NCI-H526 (cell line): ENCODE data around the gene SNCAIP.
A peak's percentile ranks its signal among the peaks of the same experiment; 100 is the strongest.

Experiments
- DNase-seq, 2 experiments: peaks; one replicate each; lab custom pipeline; 2025; lab: John Stamatoyannopoulos, UW

Gene SNCAIP

DNA sequence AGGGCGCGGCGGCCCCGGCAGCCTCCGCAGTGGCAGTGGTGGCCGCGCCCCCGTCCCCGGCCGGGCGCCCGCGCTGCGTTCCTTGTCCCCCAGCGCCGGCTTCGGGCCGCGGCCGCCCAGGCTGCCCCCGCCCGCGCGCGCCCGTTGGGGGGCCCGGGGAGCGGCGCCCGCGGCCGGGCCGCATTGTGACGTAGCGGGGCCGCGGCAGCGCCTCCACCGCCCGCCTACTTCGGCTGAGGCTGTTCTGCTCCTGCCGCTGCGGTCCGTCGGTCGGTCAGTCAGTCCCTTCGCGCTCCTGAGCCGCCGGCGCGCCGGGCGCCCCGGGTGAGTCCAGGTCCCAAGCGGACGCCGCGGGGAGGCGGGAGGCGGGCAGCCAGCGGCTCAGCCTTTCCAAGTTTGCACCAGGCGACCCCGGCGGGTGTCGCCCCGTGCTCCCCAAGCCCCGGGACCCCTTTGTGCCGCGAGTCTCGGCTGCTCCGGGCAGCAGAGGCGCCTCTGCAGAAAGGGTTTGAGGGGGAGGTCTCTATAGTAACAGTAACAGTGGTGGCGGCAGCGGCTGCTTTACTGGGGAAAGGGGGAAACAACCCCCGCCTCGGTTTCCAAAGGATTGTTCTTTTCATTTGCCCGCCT lies at the start of gene SNCAIP:
Gene SNCAIP, plus strand, starts transcription at position 277 of the 630 bp plus-strand sequence. CDS start 78,898 bp downstream, outside the sequence.
- peak in 1 of 2 experiments; percentile 62 for DNase-seq

DNA sequence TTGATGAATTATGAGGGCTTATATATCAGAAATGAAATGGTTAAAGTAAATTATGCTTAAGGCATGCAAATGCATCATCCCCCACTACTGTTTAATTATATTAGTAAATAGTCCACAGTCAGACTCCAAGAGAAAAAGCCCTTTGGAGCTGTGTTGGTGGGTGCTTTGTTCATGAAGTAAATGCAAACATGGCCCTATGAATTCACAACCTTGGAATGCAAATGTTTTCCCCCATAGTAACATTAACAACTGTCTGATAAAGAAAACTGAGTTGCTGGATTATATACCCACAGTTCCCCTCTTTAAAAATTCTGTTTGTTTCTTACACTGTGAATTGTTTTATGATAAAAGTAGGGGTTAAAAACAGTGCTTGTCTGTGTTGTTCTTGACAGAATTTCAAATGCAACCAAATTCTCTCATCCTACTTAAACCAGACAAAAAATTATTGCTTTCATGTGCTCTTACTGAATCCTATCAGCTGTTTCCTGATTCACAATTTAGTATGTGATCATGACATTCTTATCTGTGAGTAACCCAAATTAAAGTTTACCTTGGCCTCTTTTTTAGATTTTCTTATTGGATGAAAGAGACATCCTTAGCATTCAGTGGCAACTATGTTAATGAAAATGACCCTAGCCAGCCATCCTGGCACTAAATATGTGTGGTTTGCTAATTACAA lies 48.5 kb upstream of the SNCAIP start:
- peak; percentile 73 to 77 for DNase-seq

DNA sequence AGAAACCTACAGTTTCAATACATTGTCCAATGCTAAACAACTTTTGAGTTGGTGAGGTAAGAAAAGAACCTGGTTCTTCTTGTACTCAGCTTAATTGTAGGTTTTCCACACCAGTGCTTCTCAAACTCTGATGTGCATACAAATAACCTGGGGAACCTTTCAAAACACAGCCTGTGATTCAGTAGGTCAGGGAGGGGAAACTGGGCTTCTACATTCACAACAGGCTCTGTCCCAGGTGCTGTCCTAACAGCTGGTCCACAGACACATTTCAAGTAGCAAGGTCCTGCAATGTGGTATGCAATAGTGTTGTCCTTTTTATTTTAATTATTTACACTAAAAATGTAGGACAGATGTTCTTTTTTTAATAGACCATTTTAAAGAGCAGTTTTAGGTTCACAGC lies 47.4 kb upstream of the SNCAIP start:
- peak in 1 of 2 experiments; percentile 41 for DNase-seq

DNA sequence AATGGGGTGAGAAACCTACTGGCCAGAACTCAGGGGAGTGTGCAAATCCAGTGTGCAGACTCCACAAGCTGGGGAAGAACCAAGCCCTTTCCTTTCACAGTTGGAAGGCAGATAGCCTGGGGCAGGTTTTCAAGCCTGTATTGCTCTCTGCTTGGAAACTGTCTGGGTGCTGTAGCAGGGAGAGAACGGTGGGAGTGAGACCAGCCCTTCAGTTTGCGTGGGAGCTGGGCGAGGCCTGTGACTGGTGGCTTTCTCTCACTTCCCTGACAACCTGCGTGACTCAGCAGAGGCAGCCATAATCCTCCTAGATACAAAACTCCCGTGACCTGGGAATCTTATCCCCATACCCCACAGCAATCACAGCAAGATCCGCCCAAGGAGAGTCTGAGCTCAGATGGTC lies 44.9 kb upstream of the SNCAIP start:
- peak in 1 of 2 experiments; percentile 34 for DNase-seq

DNA sequence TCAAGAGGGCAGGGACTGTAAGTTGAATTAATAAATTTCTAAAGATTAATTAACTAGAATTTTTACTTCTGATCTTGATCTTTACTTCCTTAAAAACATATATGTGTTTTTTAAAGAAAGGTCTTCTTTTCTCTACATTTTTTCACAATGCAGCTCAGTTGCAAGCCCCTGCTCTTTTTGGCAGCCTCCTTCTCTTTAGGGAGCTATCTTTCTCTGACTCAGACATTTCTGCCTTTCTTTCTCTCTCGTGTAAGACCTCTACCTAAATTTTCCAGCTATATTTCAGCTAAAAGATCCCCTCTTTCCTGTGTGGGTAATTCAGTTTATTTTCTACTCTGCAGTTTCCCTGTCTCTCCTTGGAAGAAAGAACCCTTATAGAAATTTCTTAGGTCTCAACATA lies 38.3 kb upstream of the SNCAIP start:
- DNase-seq = no peak

DNA sequence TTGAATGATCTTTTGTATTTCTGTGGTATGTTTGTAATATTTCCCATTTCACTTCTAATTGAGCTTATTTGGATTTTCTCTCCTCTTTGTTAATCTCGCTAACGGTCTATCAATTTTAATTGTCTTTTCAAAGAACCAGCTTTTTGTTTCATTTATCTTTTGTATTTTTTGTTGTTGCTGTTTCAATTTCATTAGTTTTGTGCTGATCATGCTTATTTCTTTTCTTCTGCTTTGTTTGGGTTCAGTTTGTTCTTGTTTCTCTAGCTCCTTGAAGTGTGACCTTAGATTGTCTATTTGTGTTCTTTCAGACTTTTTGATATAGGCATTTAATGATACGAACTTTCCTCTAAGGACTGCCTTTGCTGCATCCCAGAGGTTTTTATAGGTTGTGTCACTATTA lies 28.4 kb upstream of the SNCAIP start:
- no peak for DNase-seq

DNA sequence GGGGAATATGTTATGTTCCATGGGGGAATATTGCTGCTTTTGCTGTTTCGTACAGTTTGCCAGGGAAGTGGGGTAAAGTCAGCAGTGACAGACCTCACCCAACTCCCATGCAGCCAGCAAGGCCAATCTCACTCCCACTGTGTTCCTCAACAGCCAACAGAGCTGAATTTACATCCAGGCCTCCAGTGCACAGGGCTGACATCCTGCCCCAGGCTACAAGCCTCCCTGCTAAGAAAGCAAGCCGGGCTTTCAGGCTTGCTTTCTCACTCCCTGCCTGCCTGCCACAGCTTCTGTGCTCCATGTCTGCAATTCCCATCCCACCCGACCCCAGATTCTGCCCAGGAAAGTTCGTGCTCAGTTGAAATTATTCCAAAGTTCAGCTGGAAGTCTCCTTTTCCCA lies 25.5 kb upstream of the SNCAIP start:
- no peak for DNase-seq

DNA sequence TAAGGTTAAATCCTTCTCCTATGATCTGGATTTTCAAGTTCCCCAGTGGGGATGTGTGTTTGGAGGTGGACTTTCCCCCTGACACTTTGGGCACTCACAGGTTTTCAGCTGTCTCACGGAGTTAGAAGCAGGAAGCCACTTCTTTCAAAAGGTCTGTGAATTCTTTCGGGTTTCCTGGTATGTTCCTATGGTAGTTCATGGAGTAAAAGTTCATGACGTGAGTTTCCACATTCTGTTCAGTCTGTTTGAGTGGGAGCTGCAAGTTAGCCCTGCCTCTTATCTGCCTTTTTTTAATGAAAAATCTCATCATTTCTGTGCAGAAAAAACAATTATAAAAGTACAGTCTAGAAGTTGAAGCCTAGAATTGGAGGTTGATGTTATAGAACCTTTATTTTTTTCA lies 24.9 kb upstream of the SNCAIP start:
- DNase-seq = no peak

DNA sequence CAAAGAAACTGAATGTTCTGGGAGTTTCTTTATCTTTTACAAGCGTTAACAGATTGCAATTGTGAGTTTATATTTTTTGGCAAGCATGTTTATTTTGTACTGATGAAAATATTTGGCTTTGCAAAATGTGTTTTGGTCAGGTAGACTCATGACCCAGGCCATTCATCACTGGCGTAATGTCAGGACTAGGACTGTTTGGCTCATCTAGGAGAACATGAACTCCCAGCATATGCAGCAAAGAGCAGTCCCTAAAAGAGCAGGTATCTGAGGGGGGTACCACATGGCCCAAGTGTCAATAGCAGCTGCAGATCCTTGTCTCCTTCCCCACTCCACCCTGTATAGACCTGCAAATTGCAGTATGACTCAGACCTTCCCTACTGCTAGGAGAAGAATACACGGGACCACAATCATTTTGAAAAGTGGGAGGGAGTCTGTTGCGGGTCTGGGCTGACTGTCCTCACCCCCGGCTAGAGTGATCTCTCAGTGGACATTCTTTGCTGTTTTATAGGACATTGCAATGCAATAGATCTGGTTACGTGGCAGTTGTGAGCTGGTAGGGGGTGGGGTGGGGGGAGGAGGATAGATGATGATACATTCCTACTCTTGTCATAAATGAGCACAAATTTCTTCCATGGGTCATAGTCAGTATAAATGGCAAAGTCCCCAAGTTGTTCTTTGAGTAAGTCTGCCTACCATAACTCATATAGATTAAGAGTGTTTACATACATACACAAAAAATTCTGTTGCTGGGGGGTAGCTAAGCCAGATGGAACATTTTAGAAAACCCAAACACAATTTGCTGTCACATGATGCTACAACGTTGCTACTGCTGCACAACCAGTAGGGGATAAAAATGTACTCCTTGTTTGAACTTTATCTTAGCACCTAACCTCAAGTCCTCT lies 20.8 kb upstream of the SNCAIP start:
- no peak for DNase-seq

DNA sequence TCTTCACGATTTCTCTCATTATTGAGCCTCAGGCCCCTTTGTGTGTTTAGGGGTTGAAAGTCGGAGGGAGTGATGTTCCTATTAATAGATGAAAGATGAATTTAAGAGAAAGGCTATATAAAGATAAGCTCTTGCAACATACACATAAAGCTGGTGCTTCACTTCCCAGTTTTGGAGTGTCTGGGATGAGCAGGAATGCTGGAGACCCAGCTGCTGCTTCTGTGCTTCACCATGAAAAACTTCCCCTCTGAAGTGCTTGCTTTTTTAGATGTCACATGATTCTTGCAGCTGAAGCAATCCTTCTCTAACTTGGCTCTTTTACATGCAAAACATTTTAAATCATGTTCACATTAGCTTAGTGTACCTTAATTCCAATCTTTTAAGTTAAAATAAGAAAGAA lies 19.7 kb upstream of the SNCAIP start:
- no peak for DNase-seq

DNA sequence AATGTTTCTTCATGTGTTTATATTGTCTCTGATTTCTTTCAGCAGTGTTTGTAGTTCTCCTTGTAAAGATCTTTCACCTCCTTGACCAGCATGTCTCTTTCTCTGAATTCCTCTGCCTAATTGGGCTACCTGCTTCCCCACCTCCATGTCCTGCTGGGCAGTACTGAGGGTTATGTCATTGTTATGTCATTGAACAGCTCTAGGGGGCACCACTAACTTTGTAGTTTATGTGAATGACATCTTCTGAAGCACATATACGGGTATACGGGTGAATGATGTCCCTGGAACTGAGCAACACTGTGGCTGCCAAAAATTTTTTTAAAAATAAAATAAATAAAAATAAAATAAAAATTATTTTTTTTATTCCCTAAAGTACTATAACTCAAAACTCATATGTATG lies 16.9 kb upstream of the SNCAIP start:
- DNase-seq = peak in 1 of 2 experiments; percentile 8

DNA sequence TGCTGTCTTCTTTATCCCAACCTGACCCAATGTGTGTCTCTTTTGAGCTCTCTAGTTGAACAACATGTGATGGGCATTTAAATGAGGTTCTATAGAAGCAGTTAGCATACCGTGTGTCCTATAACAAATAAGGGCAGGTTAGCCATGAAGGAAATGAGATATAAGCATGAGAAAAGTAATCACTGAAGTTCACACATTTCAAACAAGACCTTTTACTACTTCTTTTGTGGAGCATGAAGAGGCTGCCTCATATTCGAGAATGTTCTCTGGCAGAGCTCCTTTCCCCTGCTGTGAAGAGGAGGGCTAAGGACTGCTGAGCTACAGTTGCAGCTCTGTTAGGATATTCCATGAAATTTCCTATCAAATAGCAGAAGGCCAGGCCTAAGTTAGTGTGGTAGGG lies 15.2 kb upstream of the SNCAIP start:
- DNase-seq = no peak

DNA sequence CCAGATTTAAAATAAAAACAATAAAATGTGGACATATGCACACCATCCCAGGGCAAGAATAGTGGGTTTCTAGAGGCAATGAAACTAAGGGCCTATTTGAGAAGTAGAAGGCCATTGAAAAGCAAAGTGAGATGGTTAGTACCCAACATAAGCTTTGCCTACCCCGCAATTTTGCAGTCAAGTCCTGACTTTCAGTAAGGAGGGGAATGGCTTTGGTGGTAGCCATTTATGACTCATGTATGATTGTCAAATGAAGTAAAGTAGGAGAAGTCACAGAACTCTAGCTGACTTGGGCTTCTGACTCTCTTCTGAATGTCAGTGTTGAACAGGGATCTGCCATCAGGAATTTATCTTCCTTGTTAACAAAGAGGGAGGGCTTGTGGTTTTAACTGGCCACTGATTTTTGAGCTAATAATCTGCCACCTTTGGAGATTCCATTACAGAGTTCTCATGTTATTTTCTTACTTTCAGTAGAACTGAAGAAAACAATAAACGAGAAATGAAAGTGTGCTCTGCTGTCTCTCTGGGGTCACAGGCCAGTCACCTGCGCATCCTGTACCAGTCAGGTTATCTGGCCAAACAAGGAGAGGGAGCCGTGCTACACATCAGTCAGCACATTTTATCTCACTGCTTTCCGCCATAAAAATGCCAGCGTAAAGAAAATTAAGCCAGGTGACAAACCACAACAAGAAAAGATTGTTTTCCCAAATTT lies 14.3 kb upstream of the SNCAIP start:
- no peak for DNase-seq

DNA sequence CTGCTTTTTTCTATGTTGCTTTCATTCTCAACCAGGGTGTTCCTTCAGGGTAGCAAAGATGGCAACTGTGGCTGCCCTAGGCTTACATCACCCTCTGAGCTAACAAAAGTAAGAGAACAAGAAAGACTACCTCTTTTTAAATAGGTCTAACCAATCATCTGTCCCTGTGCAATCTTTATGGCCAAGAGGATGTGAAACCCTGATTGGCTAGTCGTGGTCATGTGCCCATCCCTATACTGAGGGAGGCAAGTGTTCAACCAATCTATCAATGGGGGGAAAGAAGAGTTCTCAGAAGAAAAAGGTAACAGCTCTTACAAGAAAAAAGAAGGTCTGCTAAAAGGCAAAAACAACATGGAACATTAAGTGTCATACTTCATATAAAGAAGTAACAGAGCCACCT lies 11.7 kb upstream of the SNCAIP start:
- DNase-seq = no peak

DNA sequence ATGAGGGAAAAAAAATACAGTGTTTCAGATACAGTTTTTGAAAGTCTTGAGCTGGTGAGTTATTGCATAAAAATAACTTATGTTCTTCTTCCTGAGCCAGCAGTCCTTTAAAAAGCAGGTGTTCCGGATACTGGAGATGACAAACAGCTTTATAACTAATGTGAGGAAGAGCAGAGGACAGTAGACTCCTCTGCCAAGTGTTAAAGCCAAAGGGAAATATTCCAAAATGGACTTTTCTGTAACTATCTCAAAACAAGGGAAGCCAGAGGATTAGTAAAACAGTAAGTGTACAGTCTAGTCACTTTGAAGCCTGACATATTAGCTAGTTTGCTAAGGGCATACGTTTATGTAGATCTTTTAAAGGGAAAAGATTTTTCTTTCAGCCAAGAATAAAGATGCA lies 11.0 kb upstream of the SNCAIP start:
- DNase-seq = no peak

DNA sequence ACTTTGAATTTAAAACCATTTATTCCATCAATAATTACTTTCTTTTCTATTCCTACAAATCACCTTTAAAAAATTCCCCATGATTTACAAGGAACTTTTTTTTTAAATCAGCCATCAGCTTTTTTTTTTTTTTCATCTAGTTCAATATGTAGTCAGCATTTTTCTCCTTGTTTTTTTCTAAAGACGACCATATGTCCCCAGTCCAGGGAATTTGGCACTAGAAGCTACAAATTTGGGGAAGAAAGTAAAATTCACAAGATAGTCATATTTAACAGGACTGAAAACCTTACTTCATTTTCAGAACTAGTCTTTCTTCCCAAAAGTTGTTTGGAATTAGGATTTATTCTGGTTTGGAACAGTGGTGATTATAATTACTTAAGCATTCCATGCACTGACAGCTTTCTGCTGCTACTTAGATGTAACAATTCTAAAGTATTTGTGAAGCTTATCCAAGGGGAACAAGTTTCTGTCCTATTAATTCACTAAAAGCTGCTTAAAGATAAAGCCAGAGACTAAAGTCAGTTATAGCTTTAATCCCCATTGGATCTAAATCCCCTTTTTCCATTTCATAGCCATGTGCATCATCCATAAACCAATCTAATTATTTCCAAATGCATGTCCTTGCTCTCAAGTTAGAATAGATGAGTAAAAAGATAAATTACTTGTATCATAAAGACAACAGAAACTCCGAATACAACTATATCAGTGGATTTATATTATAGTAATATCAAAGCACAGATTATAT lies 7.4 kb upstream of the SNCAIP start:
- DNase-seq = no peak

DNA sequence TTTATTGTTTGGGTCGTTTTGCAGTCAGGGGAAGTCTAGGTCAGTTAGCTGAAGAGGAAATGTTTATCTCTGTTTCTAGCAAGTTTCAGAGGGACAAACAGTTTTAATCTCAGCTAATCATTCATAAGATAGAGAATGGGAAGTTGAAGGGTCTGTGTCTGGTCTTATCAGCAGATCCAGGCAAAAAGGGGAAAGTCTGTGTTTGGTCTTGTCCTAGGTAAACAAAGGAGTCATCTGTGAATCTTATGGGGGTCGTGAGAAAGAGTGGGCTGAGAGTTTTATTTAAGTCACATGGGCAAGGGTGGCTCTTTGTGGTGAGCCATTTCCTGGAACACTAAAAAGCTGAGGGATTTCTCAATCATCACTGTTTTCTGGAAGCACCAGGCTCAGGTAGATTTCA lies 5.6 kb upstream of the SNCAIP start:
- DNase-seq = no peak

DNA sequence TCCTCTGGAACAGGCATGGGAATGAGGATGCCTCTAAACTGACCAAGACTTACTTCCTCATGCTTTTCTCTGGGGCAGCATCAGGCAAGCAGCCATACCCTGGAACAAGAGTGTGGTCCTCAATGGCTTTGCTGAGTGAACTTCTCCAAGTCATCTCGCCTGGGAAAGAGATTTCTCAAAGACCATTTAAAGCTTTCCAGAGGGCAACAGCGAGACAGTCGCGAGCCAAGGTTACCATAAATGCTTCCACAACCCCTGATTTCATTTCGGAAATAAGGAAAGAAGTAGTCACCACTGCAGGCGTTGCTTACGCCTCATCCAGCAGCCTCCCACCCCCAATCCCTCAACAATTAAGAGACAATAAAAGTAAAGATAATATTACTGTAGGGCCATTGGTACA lies 1.1 kb upstream of the SNCAIP start:
- no peak for DNase-seq

DNA sequence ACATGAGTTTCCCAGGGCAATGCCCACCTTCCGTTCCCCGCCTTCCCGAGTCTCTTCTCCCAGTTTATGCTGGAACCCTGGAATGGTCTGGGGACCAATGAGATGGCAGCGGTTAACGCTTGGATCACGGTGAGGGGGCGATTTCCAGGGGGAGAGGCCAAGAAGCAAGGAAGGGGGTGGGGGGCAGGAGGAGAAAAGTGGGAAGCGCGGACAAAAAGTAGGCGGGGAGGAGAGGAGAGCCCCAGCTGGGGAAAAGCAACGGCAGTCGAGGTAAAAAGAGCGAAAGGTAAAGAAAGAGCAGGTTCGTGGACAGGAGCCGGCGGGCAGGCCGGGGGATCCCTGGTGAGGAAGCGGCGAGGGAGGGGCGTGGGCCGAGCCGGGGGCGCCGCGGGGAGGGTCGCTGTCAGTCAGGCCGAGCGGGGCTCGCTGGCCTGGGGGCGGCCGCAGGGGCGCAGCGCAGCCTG lies 508 bp upstream of the SNCAIP start:
- peak in 1 of 2 experiments; percentile 28 for DNase-seq

DNA sequence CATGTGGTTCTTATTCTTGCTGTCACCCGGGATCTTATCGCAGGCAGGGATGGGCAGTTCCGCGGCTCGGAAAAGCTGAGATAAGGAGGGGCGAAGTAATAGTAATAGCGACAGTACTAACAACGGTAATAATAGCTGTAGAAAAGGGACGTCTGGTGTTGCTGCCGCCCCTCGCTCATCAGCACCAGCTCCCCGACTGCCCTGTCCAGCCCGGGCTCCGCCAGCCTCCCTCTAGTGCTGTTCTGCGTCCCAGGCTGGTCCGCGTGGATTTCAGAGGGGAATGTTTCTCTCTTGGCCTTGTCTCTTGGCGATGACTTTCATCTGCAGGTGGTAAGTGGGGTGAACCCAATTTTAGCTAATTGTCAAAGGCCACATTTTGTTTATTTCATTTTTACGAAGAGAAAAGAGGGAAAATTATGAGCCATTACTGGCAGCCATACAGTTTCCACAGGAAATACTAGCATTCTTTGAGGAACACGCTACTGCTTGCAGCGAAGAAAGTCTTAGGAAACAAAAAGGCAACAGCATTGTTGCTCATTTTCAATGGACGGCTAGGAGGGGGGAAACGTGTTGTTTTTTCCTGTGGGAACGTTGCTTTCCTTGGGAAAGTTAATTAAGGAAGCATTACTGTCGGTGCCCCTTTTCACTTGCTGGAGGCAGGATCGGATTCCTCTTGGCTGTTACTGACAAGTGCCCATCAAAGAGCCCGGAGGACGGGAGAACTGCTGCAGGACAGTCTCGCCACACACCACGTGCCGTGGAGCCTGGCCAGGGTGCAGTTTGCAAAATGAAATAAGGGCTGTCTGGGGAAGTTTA lies 762 bp downstream of the SNCAIP start:
- no peak for DNase-seq

DNA sequence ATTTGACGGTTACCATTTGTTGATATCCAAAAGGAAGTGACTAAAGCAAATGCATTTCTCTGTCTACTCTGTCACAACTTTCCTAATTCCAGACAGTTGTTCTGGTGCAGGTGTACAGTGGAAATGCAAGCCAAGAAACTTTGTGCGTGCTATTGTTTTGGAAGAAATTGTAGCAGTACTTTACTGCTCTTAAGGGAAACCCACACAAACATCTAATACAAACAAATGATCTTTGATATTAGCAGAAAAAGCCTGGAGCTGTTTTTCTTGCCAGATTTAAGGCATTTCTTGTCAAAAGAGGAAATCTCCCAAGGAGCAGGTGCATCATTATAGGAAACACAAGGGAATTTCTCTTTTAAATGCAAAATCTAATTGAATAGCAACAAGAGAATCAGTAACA lies 2.0 kb downstream of the SNCAIP start:
- no peak for DNase-seq
